ENCODE measurements around the gene NR5A1.

The NR5A1 gene

DNA sequence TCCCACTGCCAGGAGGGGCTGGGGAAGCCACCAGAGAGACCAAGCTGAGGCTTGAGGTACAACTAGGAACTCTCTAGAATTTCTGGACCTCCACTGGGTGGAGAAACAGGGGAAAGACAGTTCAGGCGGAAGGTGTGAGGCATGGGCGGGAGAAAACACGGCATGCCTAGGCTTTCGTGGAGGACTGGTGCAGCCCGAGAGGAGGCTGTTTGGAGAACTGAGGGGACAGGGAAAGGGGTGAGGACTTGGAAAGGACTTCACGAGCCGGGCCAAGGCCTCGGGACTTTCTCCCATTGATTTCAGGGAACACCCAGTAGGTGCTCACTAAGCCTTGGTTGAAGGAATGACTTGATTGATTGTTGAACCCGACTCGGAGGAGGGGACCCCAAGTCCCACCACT lies 66.4 kb downstream of the NR5A1 start:
- Histone ChIP-seq H3K27ac (ENCODE audit: low read length) (no peak overlapping the region), H3K4me1 (ENCODE audit: control insufficient read depth, insufficient read depth, low read length) (no peaks in the 10 kb centered on the region), H3K36me3 (ENCODE audit: control insufficient read depth in 2 of 2, insufficient read depth in 2 of 2, low read length in 2 of 2) (no peaks in the 10 kb centered on the region), H3K4me3 (ENCODE audit: low read length in 2 of 2) (no peak overlapping the region), H3K27me3 (ENCODE audit: control insufficient read depth in 1 of 2, insufficient read depth in 2 of 2, low read length in 2 of 2) (peaks cover 0 to 4% of the 10 kb centered on the region in 2 donors), H3K9ac (ENCODE audit: low read length in 2 of 2) (no peak overlapping the region), H3K9me3 (ENCODE audit: control insufficient read depth in 2 of 2, low read length in 2 of 2) (peaks cover 0 to 12% of the 10 kb centered on the region in 2 donors)

GRCh38 chr9:124439686-124440243 lies 67.4 kb downstream of the NR5A1 start:
- Histone ChIP-seq H3K27me3 (ENCODE audit: control insufficient read depth in 1 of 2, insufficient read depth in 2 of 2, low read length in 2 of 2) (peaks cover 0 to 2% of the 10 kb centered on the region in 2 donors), H3K27ac (ENCODE audit: low read length) (no peak overlapping the region), H3K4me1 (ENCODE audit: control insufficient read depth, insufficient read depth, low read length) (no peaks in the 10 kb centered on the region), H3K9me3 (ENCODE audit: control insufficient read depth in 2 of 2, low read length in 2 of 2) (peaks cover 0 to 12% of the 10 kb centered on the region in 2 donors), H3K4me3 (ENCODE audit: low read length in 2 of 2) (no peak overlapping the region), H3K36me3 (ENCODE audit: control insufficient read depth in 2 of 2, insufficient read depth in 2 of 2, low read length in 2 of 2) (no peaks in the 10 kb centered on the region), H3K9ac (ENCODE audit: low read length in 2 of 2) (no peak overlapping the region)

GRCh38 chr9:124439086-124439485 lies 68.1 kb downstream of the NR5A1 start:
- Histone ChIP-seq H3K4me1 (ENCODE audit: control insufficient read depth, insufficient read depth, low read length) (no peaks in the 10 kb centered on the region), H3K4me3 (ENCODE audit: low read length in 2 of 2) (no peak overlapping the region), H3K27me3 (ENCODE audit: control insufficient read depth in 1 of 2, insufficient read depth in 2 of 2, low read length in 2 of 2) (peaks cover 0 to 2% of the 10 kb centered on the region in 2 donors), H3K9ac (ENCODE audit: low read length in 2 of 2) (no peak overlapping the region), H3K36me3 (ENCODE audit: control insufficient read depth in 2 of 2, insufficient read depth in 2 of 2, low read length in 2 of 2) (no peaks in the 10 kb centered on the region), H3K27ac (ENCODE audit: low read length) (no peak overlapping the region), H3K9me3 (ENCODE audit: control insufficient read depth in 2 of 2, low read length in 2 of 2) (peaks cover 0 to 12% of the 10 kb centered on the region in 2 donors)

- H3K27me3 ChIP-seq (ENCODE audit: control insufficient read depth in 1 of 2, insufficient read depth in 2 of 2, low read length in 2 of 2): peaks cover 0 to 2% of the 10 kb centered on the region in 2 donors
- peaks cover 0 to 12% of the 10 kb centered on the region in 2 donors for H3K9me3 ChIP-seq (ENCODE audit: control insufficient read depth in 2 of 2, low read length in 2 of 2)
Measured at GRCh38 chr9:124438091-124438490, 69.1 kb downstream of the NR5A1 start.

GRCh38 chr9:124437086-124437485 lies 70.1 kb downstream of the NR5A1 start:
- Histone ChIP-seq H3K9me3 (ENCODE audit: control insufficient read depth in 2 of 2, low read length in 2 of 2) (peaks cover 0 to 7% of the 10 kb centered on the region in 2 donors), H3K36me3 (ENCODE audit: control insufficient read depth in 2 of 2, insufficient read depth in 2 of 2, low read length in 2 of 2) (no peaks in the 10 kb centered on the region), H3K9ac (ENCODE audit: low read length in 2 of 2) (no peak overlapping the region), H3K27me3 (ENCODE audit: control insufficient read depth in 1 of 2, insufficient read depth in 2 of 2, low read length in 2 of 2) (peaks cover 0 to under 1% of the 10 kb centered on the region in 2 donors), H3K4me1 (ENCODE audit: control insufficient read depth, insufficient read depth, low read length) (no peaks in the 10 kb centered on the region), H3K27ac (ENCODE audit: low read length) (no peak overlapping the region), H3K4me3 (ENCODE audit: low read length in 2 of 2) (no peak overlapping the region)

More at GRCh38 chr9:124438091-124438490, 69.1 kb downstream of the NR5A1 start:
- Histone ChIP-seq H3K27ac (ENCODE audit: low read length) (no peak overlapping the region), H3K9ac (ENCODE audit: low read length in 2 of 2) (no peak overlapping the region), H3K36me3 (ENCODE audit: control insufficient read depth in 2 of 2, insufficient read depth in 2 of 2, low read length in 2 of 2) (no peaks in the 10 kb centered on the region), H3K4me3 (ENCODE audit: low read length in 2 of 2) (no peak overlapping the region), H3K4me1 (ENCODE audit: control insufficient read depth, insufficient read depth, low read length) (no peaks in the 10 kb centered on the region)

GRCh38 chr9:124436320-124436719 lies 70.9 kb downstream of the NR5A1 start:
- Histone ChIP-seq H3K27ac (ENCODE audit: low read length) (no peak overlapping the region), H3K27me3 (ENCODE audit: control insufficient read depth in 1 of 2, insufficient read depth in 2 of 2, low read length in 2 of 2) (no peaks in the 10 kb centered on the region), H3K4me1 (ENCODE audit: control insufficient read depth, insufficient read depth, low read length) (no peaks in the 10 kb centered on the region), H3K4me3 (ENCODE audit: low read length in 2 of 2) (no peak overlapping the region), H3K36me3 (ENCODE audit: control insufficient read depth in 2 of 2, insufficient read depth in 2 of 2, low read length in 2 of 2) (no peaks in the 10 kb centered on the region), H3K9ac (ENCODE audit: low read length in 2 of 2) (no peak overlapping the region), H3K9me3 (ENCODE audit: control insufficient read depth in 2 of 2, low read length in 2 of 2) (peaks cover 0 to 6% of the 10 kb centered on the region in 2 donors)
